Breast epithelium (tissue), 4 donors: ENCODE results near the gene TNKS1BP1. TPM values are rescaled to one million over a fixed set of nuclear protein-coding genes. Genes with fewer than 3 reads are reported as not detected.

Source experiments
- DNase-seq, 2 donors: peaks; one replicate each; pipeline ENCODE4 v3.0.0-alpha.2; 2019; ENCODE audit warnings: low spot score in 2 of 2
- H3K27ac ChIP-seq, 2 donors: fragments of 200-600 bp; sonication (generic) in 1 of 2; one replicate each; pipeline ENCODE4 v1.5.1; 2016 to 2019; ENCODE audit warnings: mild to moderate bottlenecking in 1 of 2
- H3K27me3 ChIP-seq, 2 donors: fragments of 200-600 bp; sonication (generic) in 1 of 2; one replicate each; pipeline versions ENCODE4 v1.5.1 to v1.6.0; 2017 to 2019; ENCODE audit warnings: control low read depth in 1 of 2, mild to moderate bottlenecking in 1 of 2
- H3K36me3 ChIP-seq: fragments of 200-600 bp; one replicate; pipeline ENCODE4 v1.5.1; 2019
- H3K4me1 ChIP-seq, 2 donors: fragments of 200-600 bp; sonication (generic); one replicate each; pipeline ENCODE4 v1.5.1; 2016 to 2019; ENCODE audit warnings: control low read depth in 1 of 2
- H3K4me3 ChIP-seq, 3 donors: fragments of 200-600 bp; sonication (generic); 1 replicate in 2 of 3; 2 replicates in 1 of 3; pipeline ENCODE4 v1.5.1; 2016 to 2019; ENCODE audit warnings: mild to moderate bottlenecking in 3 of 3, moderate library complexity in 2 of 3
- H3K9me3 ChIP-seq, 2 donors: fragments of 200-600 bp; sonication (generic) in 1 of 2; one replicate each; pipeline ENCODE4 v1.5.1; 2016 to 2019; ENCODE audit warnings: control low read depth in 1 of 2
- CTCF ChIP-seq, 3 donors: fragments of 450-650 bp; IDR thresholded peaks; one replicate each; pipeline ENCODE4 v1.5.1; 2016 to 2017; ENCODE audit warnings: antibody characterized with exemption in 3 of 3, mild to moderate bottlenecking in 3 of 3, moderate library complexity in 3 of 3
- POLR2A ChIP-seq: fragments of 450-650 bp; IDR thresholded peaks from one replicate; pipeline ENCODE4 v1.6.1; 2016; ENCODE audit warnings: antibody characterized with exemption, mild to moderate bottlenecking, moderate library complexity
- POLR2AphosphoS5 ChIP-seq, 3 donors: sonication (generic); formaldehyde crosslinking; IDR thresholded peaks; one replicate each; pipeline ENCODE4 v1.6.1; 2017; ENCODE audit warnings: antibody characterized with exemption in 3 of 3
- intact Hi-C: fragments of 100-400 bp; cut with DNase I; formaldehyde crosslinking; loops from one replicate; pipeline ENCODE4 v1.15.1; 2023; ENCODE audit warnings: low total_unique reads
- total RNA-seq, 3 donors: library from RNA; depleted of rRNA; stranded (reverse); fragments of >200 nt; gene quantifications; one replicate each; pipeline ENCODE4 v1.1.0, GENCODE V29; 2016

The TNKS1BP1 gene
- total RNA-seq, 3 donors from 2014 or later = 79.3 to 111 (median 82.7) TPM

- no peaks in the 10 kb centered on the region for H3K4me1 ChIP-seq
- intact Hi-C loops = no loop called here
- peaks cover 0 to under 1% of the 10 kb centered on the region in 2 donors for H3K9me3 ChIP-seq
- DNase-seq = no peak
- H3K27ac ChIP-seq = no peak overlapping the region
- TF ChIP-seq POLR2A (no peak), CTCF (IDR thresholded peaks at IDR 0.05) (no peak), POLR2AphosphoS5 (IDR thresholded peaks at IDR 0.05) (no peak)
- H3K27me3 ChIP-seq = no peaks in the 10 kb centered on the region
- no peaks in the 10 kb centered on the region for H3K36me3 ChIP-seq
- no peak overlapping the region for H3K4me3 ChIP-seq
These were observed 62.6 kb downstream of the TNKS1BP1 start for GRCh38 chr11:57262157-57262556.

- TF ChIP-seq POLR2A = no peak
- no peak for TF ChIP-seq POLR2AphosphoS5 (IDR thresholded peaks at IDR 0.05)
- no peak for TF ChIP-seq CTCF (IDR thresholded peaks at IDR 0.05)
- DNase-seq = no peak
These were observed 63.6 kb downstream of the TNKS1BP1 start for GRCh38 chr11:57260937-57261783.

GRCh38 chr11:57256119-57256518 is 68.6 kb downstream of the TNKS1BP1 start:
- no peak for DNase-seq
- intact Hi-C loops = no loop called here
- H3K36me3 ChIP-seq = no peaks in the 10 kb centered on the region

More at GRCh38 chr11:57260937-57261783, 63.6 kb downstream of the TNKS1BP1 start:
- no peaks in the 10 kb centered on the region for H3K27me3 ChIP-seq
- H3K4me1 ChIP-seq = no peaks in the 10 kb centered on the region
- no peak overlapping the region for H3K4me3 ChIP-seq
- H3K9me3 ChIP-seq = peaks cover 0 to 9% of the 10 kb centered on the region in 2 donors
- no peaks in the 10 kb centered on the region for H3K36me3 ChIP-seq
- no peak overlapping the region for H3K27ac ChIP-seq
- intact Hi-C loops = no loop called here

GRCh38 chr11:57255618-57256017 is 69.1 kb downstream of the TNKS1BP1 start:
- Histone ChIP-seq H3K27me3 (no peaks in the 10 kb centered on the region), H3K9me3 (peaks cover 0 to 9% of the 10 kb centered on the region in 2 donors), H3K4me1 (peaks cover 0 to 1% of the 10 kb centered on the region in 2 donors), H3K4me3 (no peak overlapping the region), H3K27ac (no peak overlapping the region), H3K36me3 (no peaks in the 10 kb centered on the region)
- intact Hi-C loops = no loop called here
- TF ChIP-seq CTCF (IDR thresholded peaks at IDR 0.05) (no peak), POLR2AphosphoS5 (IDR thresholded peaks at IDR 0.05) (no peak), POLR2A (no peak)
- no peak for DNase-seq

More at GRCh38 chr11:57256119-57256518, 68.6 kb downstream of the TNKS1BP1 start:
- Histone ChIP-seq H3K27me3 (no peaks in the 10 kb centered on the region), H3K4me3 (no peak overlapping the region), H3K9me3 (peaks cover 0 to 9% of the 10 kb centered on the region in 2 donors), H3K27ac (no peak overlapping the region), H3K4me1 (no peaks in the 10 kb centered on the region)
- TF ChIP-seq POLR2A (no peak), CTCF (IDR thresholded peaks at IDR 0.05) (no peak), POLR2AphosphoS5 (IDR thresholded peaks at IDR 0.05) (no peak)

GRCh38 chr11:57254631-57255030 is 70.1 kb downstream of the TNKS1BP1 start:
- Histone ChIP-seq H3K27me3 (no peaks in the 10 kb centered on the region), H3K36me3 (no peaks in the 10 kb centered on the region), H3K4me3 (no peak overlapping the region), H3K4me1 (peaks cover 0 to 8% of the 10 kb centered on the region in 2 donors), H3K9me3 (peaks cover 0 to 9% of the 10 kb centered on the region in 2 donors), H3K27ac (no peak overlapping the region)
- DNase-seq = no peak
- intact Hi-C loops = no loop called here
- TF ChIP-seq POLR2A = no peak
- no peak for TF ChIP-seq CTCF (IDR thresholded peaks at IDR 0.05)
- TF ChIP-seq POLR2AphosphoS5 (IDR thresholded peaks at IDR 0.05) = no peak
